A673 (cell line): ENCODE measurements around the gene ADARB2.

ENCODE experiments used
- EZH2 ChIP-seq: fragments of 200-600 bp; sonication (generic); IDR thresholded peaks from 2 replicates; pipeline ENCODE4 v1.6.1; 2017; ENCODE audit warnings: borderline replicate concordance, low read depth, mild to moderate bottlenecking, mixed read lengths, antibody characterized with exemption, low read length; ENCODE audit not compliant: poor library complexity, severe bottlenecking
- TF ChIP-seq, protein P1 (sequence below): fragments of 300-800, 200-600 bp; sonication (generic); conservative IDR thresholded peaks from 2 replicates; pipeline ENCODE4 v1.5.1; 2017; ENCODE audit warnings: low read depth, mild to moderate bottlenecking, antibody characterized with exemption, low read length, moderate library complexity, mixed read lengths

DNA sequence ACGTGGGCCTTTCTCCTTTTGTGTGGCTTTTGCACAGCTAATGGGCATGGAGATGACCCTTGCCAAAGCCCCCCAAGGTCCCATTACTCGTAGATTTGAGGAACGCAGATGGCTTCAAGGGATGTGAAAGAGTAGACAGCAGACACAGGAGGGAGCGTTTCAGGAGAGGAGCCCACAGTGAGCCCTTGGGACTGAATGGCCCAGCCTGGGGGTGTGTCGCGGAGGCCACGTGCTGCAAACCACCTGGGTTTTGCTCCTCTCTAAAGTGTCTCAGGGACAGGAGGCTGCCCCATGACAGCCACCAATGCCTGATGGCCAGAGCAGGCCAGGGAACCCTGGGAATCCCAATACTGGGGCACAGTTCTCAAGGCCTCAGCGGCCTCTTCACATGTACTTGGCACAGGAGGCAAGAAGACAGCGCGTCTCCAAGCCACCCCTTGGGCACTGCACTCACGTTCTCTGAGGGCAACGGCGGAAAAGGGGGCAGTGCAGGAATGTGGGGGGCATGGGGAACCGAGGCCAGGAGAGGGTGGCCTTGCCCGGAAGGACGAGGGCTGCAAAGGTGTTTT lies 495.9 kb downstream of the ADARB2 start:
- TF ChIP-seq, protein P1, sequence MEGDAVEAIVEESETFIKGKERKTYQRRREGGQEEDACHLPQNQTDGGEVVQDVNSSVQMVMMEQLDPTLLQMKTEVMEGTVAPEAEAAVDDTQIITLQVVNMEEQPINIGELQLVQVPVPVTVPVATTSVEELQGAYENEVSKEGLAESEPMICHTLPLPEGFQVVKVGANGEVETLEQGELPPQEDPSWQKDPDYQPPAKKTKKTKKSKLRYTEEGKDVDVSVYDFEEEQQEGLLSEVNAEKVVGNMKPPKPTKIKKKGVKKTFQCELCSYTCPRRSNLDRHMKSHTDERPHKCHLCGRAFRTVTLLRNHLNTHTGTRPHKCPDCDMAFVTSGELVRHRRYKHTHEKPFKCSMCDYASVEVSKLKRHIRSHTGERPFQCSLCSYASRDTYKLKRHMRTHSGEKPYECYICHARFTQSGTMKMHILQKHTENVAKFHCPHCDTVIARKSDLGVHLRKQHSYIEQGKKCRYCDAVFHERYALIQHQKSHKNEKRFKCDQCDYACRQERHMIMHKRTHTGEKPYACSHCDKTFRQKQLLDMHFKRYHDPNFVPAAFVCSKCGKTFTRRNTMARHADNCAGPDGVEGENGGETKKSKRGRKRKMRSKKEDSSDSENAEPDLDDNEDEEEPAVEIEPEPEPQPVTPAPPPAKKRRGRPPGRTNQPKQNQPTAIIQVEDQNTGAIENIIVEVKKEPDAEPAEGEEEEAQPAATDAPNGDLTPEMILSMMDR: no peak
- no peak for TF ChIP-seq EZH2
